MM.1S (cell line): ENCODE results near the gene PLA2G4F.

Experiments used
- DNase-seq: peaks from one replicate; pipeline ENCODE4 v3.0.0-alpha.2; 2015
- H2AFZ ChIP-seq: fragments of 300-600 bp; sonication (generic); 2 replicates; pipeline ENCODE4 v1.6.0; 2016; ENCODE audit warnings: antibody characterized with exemption, low read length
- H3F3A ChIP-seq: fragments of 300-600 bp; sonication (generic); 2 replicates; pipeline ENCODE4 v1.6.1; 2016; ENCODE audit warnings: mild to moderate bottlenecking, antibody characterized with exemption, low read length, moderate library complexity, mixed read lengths; ENCODE audit not compliant: insufficient read depth
- H3K27ac ChIP-seq: fragments of 300-600 bp; sonication (generic); 2 replicates; pipeline ENCODE4 v1.5.1; 2016; ENCODE audit warnings: mild to moderate bottlenecking, low read length
- H3K27me3 ChIP-seq: fragments of 300-600 bp; sonication (generic); replicated peaks from 2 replicates; pipeline ENCODE4 v1.6.0; 2016; ENCODE audit warnings: low read length; ENCODE audit not compliant: insufficient read depth
- H3K36me3 ChIP-seq: fragments of 300-600 bp; sonication (generic); replicated peaks from 2 replicates; pipeline ENCODE4 v1.6.1; 2016; ENCODE audit warnings: mild to moderate bottlenecking, low read length, mixed read lengths; ENCODE audit not compliant: insufficient read depth
- H3K4me1 ChIP-seq: fragments of 300-600 bp; sonication (generic); 2 replicates; pipeline ENCODE4 v1.6.1; 2016; ENCODE audit warnings: low read length, mixed read lengths
- H3K4me2 ChIP-seq: fragments of 300-600 bp; sonication (generic); 2 replicates; pipeline ENCODE4 v1.6.0; 2016; ENCODE audit warnings: low read depth, low read length
- H3K4me3 ChIP-seq: fragments of 300-600 bp; sonication (generic); 2 replicates; pipeline ENCODE4 v1.5.1; 2016; ENCODE audit warnings: low read length, mixed read lengths
- H3K79me2 ChIP-seq: fragments of 300-600 bp; sonication (generic); 2 replicates; pipeline ENCODE4 v1.6.1; 2016; ENCODE audit warnings: mixed run types, low read length, mixed read lengths
- H3K9ac ChIP-seq: fragments of 300-600 bp; sonication (generic); 2 replicates; pipeline ENCODE4 v1.6.1; 2016; ENCODE audit warnings: low read length, mixed read lengths
- H3K9me2 ChIP-seq: fragments of 300-600 bp; sonication (generic); replicated peaks from 2 replicates; pipeline ENCODE4 v1.6.1; 2016; ENCODE audit warnings: mild to moderate bottlenecking, low read length, mixed read lengths; ENCODE audit not compliant: insufficient read depth
- H3K9me3 ChIP-seq: fragments of 300-600 bp; sonication (generic); replicated peaks from 2 replicates; pipeline ENCODE4 v1.6.1; 2016; ENCODE audit warnings: mild to moderate bottlenecking, low read length, mixed read lengths; ENCODE audit not compliant: insufficient read depth
- H4K20me1 ChIP-seq: fragments of 300-600 bp; sonication (generic); 2 replicates; pipeline ENCODE4 v1.6.1; 2016; ENCODE audit warnings: mild to moderate bottlenecking, low read length, moderate library complexity, mixed read lengths; ENCODE audit not compliant: insufficient read depth
- EZH2 ChIP-seq: fragments of 300-600 bp; sonication (generic); optimal IDR thresholded peaks from 2 replicates; pipeline ENCODE3; 2017; ENCODE audit warnings: low read depth, mild to moderate bottlenecking, antibody characterized with exemption, low read length, mixed read lengths
- EZH2phosphoT487 ChIP-seq: fragments of 300-600 bp; sonication (generic); IDR thresholded peaks from 2 replicates; pipeline ENCODE4 v1.6.1; 2018; ENCODE audit warnings: antibody characterized with exemption, low read length
- TF ChIP-seq, protein P1 (sequence below): fragments of 300-600 bp; sonication (generic); IDR thresholded peaks from 2 replicates; pipeline ENCODE4 v1.5.1; 2016; ENCODE audit warnings: antibody characterized with exemption, low read length, mixed read lengths

The PLA2G4F gene

DNA sequence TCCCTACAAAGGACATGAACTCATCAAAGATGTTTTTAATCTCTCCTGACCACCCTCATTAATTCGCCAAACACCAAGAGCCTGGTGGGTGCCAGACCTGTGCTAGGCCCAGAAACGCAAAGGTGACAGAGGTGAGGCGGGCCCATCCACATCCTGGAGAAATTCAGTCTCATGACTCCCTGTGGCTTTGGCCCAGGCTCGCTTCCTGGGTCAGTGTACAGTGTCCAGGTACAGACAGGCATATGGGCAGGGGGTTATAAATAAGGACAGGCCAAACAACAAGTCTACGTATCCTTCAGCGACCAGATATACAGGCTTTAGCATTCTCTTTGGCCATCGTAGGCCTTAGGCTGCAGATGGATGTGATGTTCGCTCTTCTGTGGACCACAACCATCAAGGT is 945 bp upstream of the PLA2G4F start:
- no peak for DNase-seq
- H3K4me3 ChIP-seq: no peak overlapping the region
- no peak overlapping the region for H3K27ac ChIP-seq
- no peak overlapping the region for H3K4me2 ChIP-seq
- H3K27me3 ChIP-seq: no peaks in the 10 kb centered on the region
- no peaks in the 10 kb centered on the region for H3K79me2 ChIP-seq
- H3K9me2 ChIP-seq: no peaks in the 10 kb centered on the region
- H2AFZ ChIP-seq: no peak overlapping the region
- no peaks in the 10 kb centered on the region for H3K9me3 ChIP-seq
- H3F3A ChIP-seq: no peaks in the 10 kb centered on the region
- H4K20me1 ChIP-seq: no peaks in the 10 kb centered on the region
- TF ChIP-seq, protein P1, sequence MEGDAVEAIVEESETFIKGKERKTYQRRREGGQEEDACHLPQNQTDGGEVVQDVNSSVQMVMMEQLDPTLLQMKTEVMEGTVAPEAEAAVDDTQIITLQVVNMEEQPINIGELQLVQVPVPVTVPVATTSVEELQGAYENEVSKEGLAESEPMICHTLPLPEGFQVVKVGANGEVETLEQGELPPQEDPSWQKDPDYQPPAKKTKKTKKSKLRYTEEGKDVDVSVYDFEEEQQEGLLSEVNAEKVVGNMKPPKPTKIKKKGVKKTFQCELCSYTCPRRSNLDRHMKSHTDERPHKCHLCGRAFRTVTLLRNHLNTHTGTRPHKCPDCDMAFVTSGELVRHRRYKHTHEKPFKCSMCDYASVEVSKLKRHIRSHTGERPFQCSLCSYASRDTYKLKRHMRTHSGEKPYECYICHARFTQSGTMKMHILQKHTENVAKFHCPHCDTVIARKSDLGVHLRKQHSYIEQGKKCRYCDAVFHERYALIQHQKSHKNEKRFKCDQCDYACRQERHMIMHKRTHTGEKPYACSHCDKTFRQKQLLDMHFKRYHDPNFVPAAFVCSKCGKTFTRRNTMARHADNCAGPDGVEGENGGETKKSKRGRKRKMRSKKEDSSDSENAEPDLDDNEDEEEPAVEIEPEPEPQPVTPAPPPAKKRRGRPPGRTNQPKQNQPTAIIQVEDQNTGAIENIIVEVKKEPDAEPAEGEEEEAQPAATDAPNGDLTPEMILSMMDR: no peak
- no peak for TF ChIP-seq EZH2
- no peak for TF ChIP-seq EZH2phosphoT487
- no peaks in the 10 kb centered on the region for H3K36me3 ChIP-seq
- no peaks in the 10 kb centered on the region for H3K4me1 ChIP-seq
- no peak overlapping the region for H3K9ac ChIP-seq

DNA sequence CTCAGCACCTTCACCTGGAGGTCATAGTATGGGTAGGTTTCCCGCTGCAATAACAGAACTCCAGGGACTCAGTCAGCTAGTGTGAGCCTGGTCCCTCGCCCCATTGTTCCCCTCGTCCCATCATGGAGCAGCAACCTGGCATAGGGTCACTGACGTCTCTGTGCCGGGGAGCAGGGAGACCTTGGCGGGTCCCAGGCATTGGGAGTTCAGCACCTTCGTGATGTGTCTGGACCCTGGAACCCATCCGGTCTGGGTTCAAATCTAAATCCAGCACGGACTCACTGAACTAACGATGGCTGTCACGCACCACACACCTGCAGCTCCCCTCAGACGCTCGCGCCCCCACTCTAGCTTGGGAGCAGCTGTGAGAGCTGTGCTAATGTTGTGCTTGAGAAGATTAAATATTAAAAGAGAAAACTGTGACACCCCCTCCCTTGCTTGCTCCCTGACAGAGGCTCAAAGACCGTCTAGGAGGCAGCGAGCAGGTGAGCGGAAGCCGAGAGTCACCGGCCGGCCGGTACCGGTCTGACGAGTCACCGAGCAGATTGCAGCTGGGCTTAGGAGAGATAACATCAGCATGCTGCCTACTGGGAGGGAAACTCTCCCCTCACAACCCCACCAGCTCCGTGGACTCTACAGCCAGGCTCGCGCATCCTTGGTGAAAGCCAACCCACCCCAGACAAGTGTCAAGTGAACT is 742 bp downstream of the PLA2G4F start:
- no peaks in the 10 kb centered on the region for H3K27me3 ChIP-seq
- no peaks in the 10 kb centered on the region for H3K36me3 ChIP-seq
- H3K9ac ChIP-seq: no peak overlapping the region
- no peaks in the 10 kb centered on the region for H3K9me2 ChIP-seq
- H3K79me2 ChIP-seq: no peaks in the 10 kb centered on the region
- TF ChIP-seq EZH2phosphoT487 (no peak), EZH2 (no peak)
- TF ChIP-seq, protein P1: no peak
- no peak overlapping the region for H2AFZ ChIP-seq
- H3K4me1 ChIP-seq: no peaks in the 10 kb centered on the region
- no peaks in the 10 kb centered on the region for H3K9me3 ChIP-seq
- H3F3A ChIP-seq: no peaks in the 10 kb centered on the region
- no peak overlapping the region for H3K4me2 ChIP-seq
- DNase-seq: no peak
- no peak overlapping the region for H3K4me3 ChIP-seq
- H3K27ac ChIP-seq: no peak overlapping the region
- H4K20me1 ChIP-seq: no peaks in the 10 kb centered on the region

DNA sequence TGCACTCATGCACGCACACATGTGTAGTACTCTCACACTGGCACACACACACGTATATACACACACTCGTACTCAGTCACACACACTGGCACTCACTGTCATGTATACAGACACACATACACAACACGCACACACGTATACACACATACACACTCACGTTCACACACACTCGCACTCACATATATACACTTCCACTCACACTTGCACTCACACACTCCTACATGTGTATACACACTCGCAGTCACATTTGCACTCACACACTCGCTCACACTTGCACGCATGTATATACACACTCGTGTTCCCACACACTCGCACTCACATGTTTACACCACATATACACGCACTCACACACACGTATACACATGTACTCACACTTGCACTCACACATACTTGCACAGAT is 1.5 kb downstream of the PLA2G4F start:
- Histone ChIP-seq H3K79me2 (no peaks in the 10 kb centered on the region), H3K27ac (no peak overlapping the region), H3K4me3 (no peak overlapping the region), H3K9me2 (no peaks in the 10 kb centered on the region), H3K36me3 (no peaks in the 10 kb centered on the region), H3F3A (no peaks in the 10 kb centered on the region), H3K27me3 (no peaks in the 10 kb centered on the region), H4K20me1 (no peaks in the 10 kb centered on the region), H3K9me3 (no peaks in the 10 kb centered on the region), H3K4me2 (no peak overlapping the region), H3K4me1 (no peaks in the 10 kb centered on the region), H3K9ac (no peak overlapping the region), H2AFZ (no peak overlapping the region)
- no peak for DNase-seq
- TF ChIP-seq EZH2phosphoT487 (no peak), EZH2 (no peak)
- TF ChIP-seq, protein P1: no peak
